GM18873 (cell line): Measurements from ENCODE around the gene GAK.

Source experiments
- ATAC-seq: cut with Tn5 transposase; IDR thresholded peaks from one replicate; pipeline ENCODE4 v1.9.1; 2021; ENCODE audit warnings: mild to moderate bottlenecking, moderate library complexity, moderate number of reproducible peaks; ENCODE audit not compliant: unreplicated experiment, low FRiP score

The GAK gene

GRCh38 chr4:856225-856901, 75.8 kb downstream of the GAK start:
- no peak for ATAC-seq

- ATAC-seq: no peak
Observed at GRCh38 chr4:855880-856224, 76.3 kb downstream of the GAK start.

GRCh38 chr4:854356-854755, 77.8 kb downstream of the GAK start:
- no peak for ATAC-seq

GRCh38 chr4:853416-853781, 78.7 kb downstream of the GAK start:
- no peak for ATAC-seq

- ATAC-seq: no peak
Observed at GRCh38 chr4:851701-852430, 80.2 kb downstream of the GAK start.

- no peak for ATAC-seq
Observed at GRCh38 chr4:850323-850945, 81.7 kb downstream of the GAK start.

- ATAC-seq: no peak
Observed at GRCh38 chr4:849478-850175, 82.5 kb downstream of the GAK start.

GRCh38 chr4:848803-849477, 83.2 kb downstream of the GAK start:
- no peak for ATAC-seq

GRCh38 chr4:848307-848691, 83.8 kb downstream of the GAK start:
- no peak for ATAC-seq

- ATAC-seq: no peak
Observed at GRCh38 chr4:845836-846251, 86.3 kb downstream of the GAK start.

- no peak for ATAC-seq
Observed at GRCh38 chr4:845233-845835, 86.8 kb downstream of the GAK start.

- no peak for ATAC-seq
Observed at GRCh38 chr4:844752-845232, 87.3 kb downstream of the GAK start.

- no peak for ATAC-seq
Observed at GRCh38 chr4:839675-840443, 92.3 kb downstream of the GAK start.

- ATAC-seq: no peak
Observed at GRCh38 chr4:837772-838171, 94.3 kb downstream of the GAK start.

GRCh38 chr4:836750-837301, 95.3 kb downstream of the GAK start:
- no peak for ATAC-seq

- ATAC-seq: no peak
Observed at GRCh38 chr4:836003-836511, 96.1 kb downstream of the GAK start.

- no peak for ATAC-seq
Observed at GRCh38 chr4:835148-836002, 96.7 kb downstream of the GAK start.
